OCI-LY7 (cell line): Measurements from ENCODE around the gene EEF1E1. TPM values are rescaled to one million over a fixed set of nuclear protein-coding genes. Genes with fewer than 3 reads are reported as not detected.

ENCODE experiments used
- BruUV-seq: library from RNA; stranded (reverse); fragments of 400-500 nt; replicated peaks from 2 replicates; lab custom pipeline; 2021; lab: Mats Ljungman, UMichigan
- CTCF ChIA-PET: fragments of 300-600 bp; sonication (Branson Sonifier 250); formaldehyde crosslinking; loops from one replicate; lab custom pipeline; 2022; ENCODE audit warnings: antibody characterized with exemption; ENCODE audit not compliant: unreplicated experiment; lab: Charles Lee
- POLR2A ChIA-PET: fragments of 300-600 bp; sonication (Branson Sonifier 250); formaldehyde crosslinking; loops from one replicate; lab custom pipeline; 2022; ENCODE audit warnings: antibody characterized with exemption; lab: Charles Lee
- DNase-seq: peaks from one replicate; pipeline ENCODE4 v3.0.0-alpha.2; 2015; ENCODE audit warnings: low spot score
- H2AFZ ChIP-seq: fragments of 200-600 bp; sonication (generic), shearing (Covaris generic); 2 replicates; pipeline ENCODE4 v1.6.1; 2014; ENCODE audit warnings: mild to moderate bottlenecking, antibody characterized with exemption, low read length, moderate library complexity
- H3K27ac ChIP-seq: fragments of 200-600 bp; sonication (generic); 2 replicates; pipeline ENCODE4 v1.5.1; 2014; ENCODE audit warnings: mixed run types, low read depth, mild to moderate bottlenecking, moderate library complexity, low read length, inconsistent platforms; ENCODE audit not compliant: poor library complexity, severe bottlenecking
- H3K36me3 ChIP-seq: fragments of 200-600 bp; sonication (generic); 2 replicates; pipeline ENCODE4 v1.6.1; 2014; ENCODE audit warnings: mild to moderate bottlenecking, antibody characterized with exemption, low read length, moderate library complexity, mixed read lengths; ENCODE audit not compliant: insufficient read depth
- H3K4me1 ChIP-seq: fragments of 200-600 bp; sonication (generic); 2 replicates; pipeline ENCODE4 v1.5.1; 2014; ENCODE audit warnings: mild to moderate bottlenecking, low read length; ENCODE audit not compliant: insufficient read depth, poor library complexity, severe bottlenecking
- H3K4me2 ChIP-seq: fragments of 200-600 bp; sonication (generic); 2 replicates; pipeline ENCODE4 v1.6.1; 2014; ENCODE audit warnings: mild to moderate bottlenecking, low read length
- H3K4me3 ChIP-seq: fragments of 200-600 bp; sonication (generic); 2 replicates; pipeline ENCODE4 v1.5.1; 2014; ENCODE audit warnings: mild to moderate bottlenecking, low read depth, low read length; ENCODE audit not compliant: poor library complexity, severe bottlenecking
- H3K79me2 ChIP-seq: fragments of 200-600 bp; sonication (generic); 2 replicates; pipeline ENCODE4 v1.6.1; 2016; ENCODE audit warnings: low read depth, mild to moderate bottlenecking, low read length, moderate library complexity, mixed read lengths; ENCODE audit not compliant: insufficient read depth
- H3K9me2 ChIP-seq: fragments of 200-600 bp; sonication (generic); 2 replicates; pipeline ENCODE4 v1.6.1; 2016; ENCODE audit warnings: mild to moderate bottlenecking, low read length, mixed read lengths; ENCODE audit not compliant: insufficient read depth
- H3K9me3 ChIP-seq: fragments of 200-600 bp; sonication (generic); 2 replicates; pipeline ENCODE4 v1.6.1; 2014; ENCODE audit warnings: mild to moderate bottlenecking, mixed run types, low read length, mixed read lengths
- H4K20me1 ChIP-seq: fragments of 200-600 bp; sonication (generic); 2 replicates; pipeline ENCODE4 v1.6.1; 2014; ENCODE audit warnings: mild to moderate bottlenecking, antibody characterized with exemption, low read length, moderate library complexity, mixed read lengths; ENCODE audit not compliant: insufficient read depth
- EZH2phosphoT487 ChIP-seq: fragments of 200-600 bp; sonication (generic); IDR thresholded peaks from 2 replicates; pipeline ENCODE4 v1.6.1; 2018; ENCODE audit warnings: low read depth, borderline replicate concordance, mild to moderate bottlenecking, mixed run types, antibody characterized with exemption, low read length, moderate library complexity, mixed read lengths
- intact Hi-C: fragments of 100-400 bp; cut with micrococcal nuclease; formaldehyde crosslinking; loops from one replicate; pipeline ENCODE4 v1.10.0; 2022; ENCODE audit not compliant: unreplicated experiment
- total RNA-seq, 2 experiments: library from RNA; depleted of rRNA in 1 of 2; stranded (reverse); fragments of >200 nt in 1 of 2; shearing (Covaris generic) in 1 of 2; gene quantifications; 2 replicates each; pipeline ENCODE4 v1.2.3, GENCODE V29; 2014 to 2022
- TF ChIP-seq, protein P1 (sequence below): fragments of 200-600 bp; sonication (generic); conservative IDR thresholded peaks from 2 replicates; pipeline ENCODE4 v1.5.1; 2014; ENCODE audit warnings: mild to moderate bottlenecking, antibody characterized with exemption, low read length, moderate library complexity, mixed read lengths

Gene EEF1E1
- total RNA-seq, 2 experiments from 2014 or later = 68.0 to 70.9 TPM

DNA sequence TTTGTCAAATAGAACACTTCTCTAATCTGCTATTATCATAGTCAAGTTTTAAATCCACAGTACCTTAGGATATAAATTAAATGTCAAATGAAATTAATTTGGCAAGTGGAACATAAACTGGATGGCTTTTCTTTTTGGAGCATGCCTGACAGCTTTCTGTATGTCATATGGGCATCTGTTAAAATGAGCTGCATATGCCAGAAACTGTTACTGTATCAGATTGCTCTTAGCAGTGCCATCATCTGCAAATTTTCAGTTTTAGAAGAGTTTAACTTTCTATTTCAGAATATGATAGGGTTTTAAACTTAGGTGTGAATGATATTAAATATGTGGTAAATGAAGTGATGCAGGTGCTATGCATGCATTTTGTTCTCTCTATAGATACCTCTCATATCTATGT lies 3.4 kb upstream of the EEF1E1 start:
- Histone ChIP-seq H3K4me2 (no peak overlapping the region), H3K79me2 (peaks cover 14% of the 10 kb centered on the region), H4K20me1 (no peaks in the 10 kb centered on the region), H3K4me3 (no peak overlapping the region), H2AFZ (no peak overlapping the region), H3K27ac (no peak overlapping the region), H3K4me1 (peaks cover 8% of the 10 kb centered on the region), H3K36me3 (0 out of 2 replicates have a peak, but pooled peaks cover under 1% of the 10 kb centered on the region), H3K9me2 (no peaks in the 10 kb centered on the region), H3K9me3 (no peaks in the 10 kb centered on the region; the same call in 1 of the 2 replicates)
- DNase-seq = no peak
- no TSS peak for BruUV-seq
- no peak for TF ChIP-seq EZH2phosphoT487
- TF ChIP-seq, protein P1, sequence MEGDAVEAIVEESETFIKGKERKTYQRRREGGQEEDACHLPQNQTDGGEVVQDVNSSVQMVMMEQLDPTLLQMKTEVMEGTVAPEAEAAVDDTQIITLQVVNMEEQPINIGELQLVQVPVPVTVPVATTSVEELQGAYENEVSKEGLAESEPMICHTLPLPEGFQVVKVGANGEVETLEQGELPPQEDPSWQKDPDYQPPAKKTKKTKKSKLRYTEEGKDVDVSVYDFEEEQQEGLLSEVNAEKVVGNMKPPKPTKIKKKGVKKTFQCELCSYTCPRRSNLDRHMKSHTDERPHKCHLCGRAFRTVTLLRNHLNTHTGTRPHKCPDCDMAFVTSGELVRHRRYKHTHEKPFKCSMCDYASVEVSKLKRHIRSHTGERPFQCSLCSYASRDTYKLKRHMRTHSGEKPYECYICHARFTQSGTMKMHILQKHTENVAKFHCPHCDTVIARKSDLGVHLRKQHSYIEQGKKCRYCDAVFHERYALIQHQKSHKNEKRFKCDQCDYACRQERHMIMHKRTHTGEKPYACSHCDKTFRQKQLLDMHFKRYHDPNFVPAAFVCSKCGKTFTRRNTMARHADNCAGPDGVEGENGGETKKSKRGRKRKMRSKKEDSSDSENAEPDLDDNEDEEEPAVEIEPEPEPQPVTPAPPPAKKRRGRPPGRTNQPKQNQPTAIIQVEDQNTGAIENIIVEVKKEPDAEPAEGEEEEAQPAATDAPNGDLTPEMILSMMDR = no peak
- POLR2A ChIA-PET = no interaction called here
- intact Hi-C loops = loop anchor here (10.0 kb wide), 1 partner anchor 329 kb away; the partner anchor contains the start of gene SLC35B3
- CTCF ChIA-PET = no interaction called here

DNA sequence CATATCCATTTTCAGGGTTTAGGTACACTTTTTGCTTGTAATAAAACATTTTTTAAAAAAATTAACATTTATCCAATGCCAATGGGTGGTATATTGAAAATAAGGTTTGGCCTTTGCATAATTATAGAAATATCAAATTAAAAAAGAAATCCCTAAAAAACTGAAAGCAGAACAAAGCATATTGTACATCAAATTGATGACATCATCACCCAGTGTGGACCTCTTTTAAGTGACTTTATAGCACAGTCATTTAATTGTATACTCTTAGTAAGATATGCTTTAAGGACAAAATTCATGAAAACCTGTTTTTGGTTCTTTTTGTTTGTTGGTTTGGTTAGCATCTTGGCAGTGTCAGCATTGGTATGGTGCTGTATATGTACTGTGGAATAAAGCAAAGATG lies 1.4 kb upstream of the EEF1E1 start:
- Histone ChIP-seq H3K36me3 (peaks cover 21% of the 10 kb centered on the region), H3K4me2 (no peak overlapping the region), H4K20me1 (peaks cover 2% of the 10 kb centered on the region; the same call in 1 of the 2 replicates), H2AFZ (no peak overlapping the region), H3K79me2 (peaks cover 35% of the 10 kb centered on the region), H3K27ac (no peak overlapping the region), H3K9me2 (no peaks in the 10 kb centered on the region), H3K4me1 (peaks cover 19% of the 10 kb centered on the region), H3K4me3 (no peak overlapping the region), H3K9me3 (no peaks in the 10 kb centered on the region; the same call in 1 of the 2 replicates)
- no peak for DNase-seq
- ChIA-PET CTCF (no interaction called here), POLR2A (no interaction called here)
- BruUV-seq = no TSS peak
- intact Hi-C loops = loop anchor here (10.0 kb wide), 1 partner anchor 331 kb away; the partner anchor contains the start of gene SLC35B3
- TF ChIP-seq, protein P1 = no peak
- no peak for TF ChIP-seq EZH2phosphoT487

DNA sequence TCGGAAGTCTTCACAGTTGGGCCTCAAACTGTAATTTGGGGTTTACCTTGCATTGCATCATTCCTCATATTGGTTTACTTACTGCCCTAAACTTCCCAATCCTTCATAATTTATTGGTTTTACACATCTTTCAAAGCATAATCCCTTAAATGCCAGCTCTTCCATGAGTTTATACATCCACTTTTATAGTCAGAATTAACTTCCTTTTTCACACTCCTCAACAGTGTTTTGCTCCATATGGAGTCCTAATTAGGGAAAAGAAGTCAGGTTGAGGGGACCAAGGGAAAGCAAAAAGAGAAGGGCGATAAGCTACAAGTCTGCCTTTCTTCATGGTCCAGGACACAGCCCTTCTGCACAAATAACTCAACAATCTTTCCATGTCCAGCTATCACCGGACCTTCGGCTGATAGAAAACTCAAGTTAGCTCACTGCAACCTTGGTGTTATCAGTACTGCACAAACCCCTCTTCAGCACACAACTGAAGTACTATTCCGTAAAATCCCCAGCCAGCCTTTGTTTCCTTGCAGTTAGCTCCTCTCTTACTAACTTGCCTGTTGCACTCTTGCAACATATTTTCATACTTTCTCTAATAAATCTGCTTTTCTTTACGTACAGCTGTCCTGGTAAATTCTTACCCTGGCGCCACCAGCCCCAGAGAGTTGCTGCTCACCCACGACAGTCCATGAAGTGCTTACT lies 2.0 kb downstream of the EEF1E1 start:
- BruUV-seq = no TSS peak
- Histone ChIP-seq H2AFZ (no peak overlapping the region), H3K4me3 (peak overlapping the region; percentile 56), H3K4me1 (peaks cover 19% of the 10 kb centered on the region), H3K79me2 (peaks cover 66% of the 10 kb centered on the region), H3K4me2 (peak overlapping the region; percentile 62), H3K27ac (no peak overlapping the region), H3K9me3 (no peaks in the 10 kb centered on the region; the same call in 1 of the 2 replicates), H4K20me1 (peaks cover 6% of the 10 kb centered on the region; the same call in 1 of the 2 replicates), H3K36me3 (peaks cover 49% of the 10 kb centered on the region), H3K9me2 (no peaks in the 10 kb centered on the region)
- ChIA-PET POLR2A (interaction anchor here (0.6 to 2.5 kb wide), 9 partner anchors 15 to 1707 kb away, joined by 3 to 22 read pairs (median 3); partner anchors contain the start of gene BLOC1S5), CTCF (no interaction called here)
- DNase-seq = no peak
- intact Hi-C loops = loop anchor here (10.0 kb wide), 1 partner anchor 334 kb away; the partner anchor contains the start of gene SLC35B3
- no peak for TF ChIP-seq EZH2phosphoT487
- TF ChIP-seq, protein P1 = no peak
